ENCODE measurements around the gene MLST8.

Gene MLST8

DNA sequence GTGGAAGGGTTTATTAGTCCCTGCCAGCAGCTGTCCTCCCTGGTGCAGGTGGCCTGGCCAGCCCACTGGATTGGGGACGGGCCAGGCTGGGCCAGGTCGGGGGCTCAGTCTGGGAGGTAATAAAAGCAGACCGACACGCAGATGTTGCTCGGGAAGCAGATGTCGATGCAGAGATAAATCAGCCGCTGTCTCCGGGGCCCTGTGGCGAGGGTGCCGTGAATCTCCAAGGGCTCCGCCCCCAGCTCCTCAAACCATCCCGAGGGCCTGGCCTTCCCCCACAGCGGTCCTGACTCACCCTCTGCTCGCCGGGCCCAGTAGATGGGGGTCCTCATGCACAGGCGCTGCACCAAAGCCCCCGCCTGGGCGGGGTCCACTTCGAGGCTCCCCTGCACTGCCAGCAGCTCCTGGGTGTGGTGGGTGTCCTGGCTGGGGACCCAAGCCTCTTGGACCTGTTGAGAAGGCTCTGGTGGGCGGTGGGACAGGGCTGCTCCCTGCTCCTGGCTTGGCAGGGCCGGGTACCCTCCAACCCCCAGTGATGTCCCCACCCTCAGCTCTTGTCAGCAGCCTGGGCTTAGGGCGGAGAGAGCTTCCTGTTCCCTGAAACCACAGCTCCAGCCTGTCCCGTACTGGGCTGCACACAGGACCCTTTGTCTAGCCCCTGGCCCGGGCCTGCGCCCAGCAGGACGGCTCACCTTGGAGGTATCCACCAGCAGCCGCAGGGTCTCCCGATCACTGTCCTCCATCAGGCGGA, 4.2 kb downstream of the MLST8 start:
- no peak for DNase-seq

DNA sequence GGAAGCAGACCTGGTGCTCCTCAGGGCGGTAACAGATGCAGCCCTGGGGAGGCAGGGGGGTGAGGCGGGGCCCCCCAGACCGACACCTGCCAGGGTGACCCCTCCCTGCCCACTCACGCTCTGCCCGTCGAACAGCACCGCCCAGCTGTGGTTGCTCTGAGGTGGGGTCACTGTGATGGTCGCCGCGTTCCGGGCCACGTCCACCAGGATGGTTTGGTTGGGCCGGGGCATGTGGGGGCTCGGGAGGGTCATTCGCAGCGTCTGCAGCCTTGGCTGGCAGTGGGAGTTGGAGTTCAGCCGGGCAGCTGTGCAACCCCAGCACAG, 4.7 kb downstream of the MLST8 start:
- DNase-seq = no peak

DNA sequence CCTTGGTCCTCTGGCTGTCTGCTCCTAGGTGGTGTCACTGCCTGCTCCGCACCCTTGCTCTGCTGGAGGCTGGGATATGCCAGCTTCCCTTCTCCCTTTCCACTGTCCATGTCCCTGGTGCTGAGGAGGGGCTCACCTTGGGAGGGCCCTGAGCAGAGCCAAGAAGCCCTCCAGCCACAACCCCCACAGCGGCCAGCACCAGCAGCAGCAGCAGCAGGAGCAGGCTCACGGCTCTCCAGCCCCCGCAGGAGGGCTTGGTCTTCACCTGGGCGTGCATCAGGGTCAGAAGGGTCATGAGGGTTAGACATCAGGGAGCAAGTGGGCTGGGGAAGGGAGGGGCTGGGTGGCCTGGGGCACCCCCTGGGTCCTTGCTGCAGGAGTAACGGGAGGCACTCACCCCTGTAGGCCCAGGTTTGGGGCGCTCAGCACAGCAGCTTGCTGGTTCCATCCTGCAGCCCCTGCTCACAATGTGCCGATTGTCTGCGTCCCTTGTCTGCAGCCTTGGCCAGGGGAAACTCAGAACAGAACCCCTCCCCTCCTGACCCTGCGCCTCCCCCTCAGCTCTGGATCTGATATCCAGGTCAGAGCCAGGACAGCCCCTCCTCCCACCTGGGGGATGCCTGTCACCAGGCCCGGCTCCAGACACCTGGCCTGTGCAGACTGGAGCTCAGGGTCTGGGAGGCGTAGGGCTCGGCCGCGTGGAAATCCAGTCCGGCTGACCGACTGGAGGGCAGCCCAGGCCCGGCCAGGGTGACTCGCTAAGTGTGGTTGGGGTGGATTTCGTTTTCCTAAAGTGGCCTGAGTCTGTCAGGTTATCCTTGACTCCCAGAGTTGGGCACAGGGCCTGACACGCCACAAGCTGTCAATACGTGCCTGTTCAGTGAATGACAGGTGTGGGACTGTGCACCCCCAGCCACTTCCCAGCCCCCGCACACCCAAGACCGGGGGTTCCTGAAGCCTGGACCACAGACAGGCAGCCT, 5.4 kb downstream of the MLST8 start, which contains the start of gene BRICD5:
Gene BRICD5 (minus strand): TSS at position 478 of the 980 bp plus-strand sequence. CDS start 30 bp downstream, at position 448.
- DNase-seq = no peak

DNA sequence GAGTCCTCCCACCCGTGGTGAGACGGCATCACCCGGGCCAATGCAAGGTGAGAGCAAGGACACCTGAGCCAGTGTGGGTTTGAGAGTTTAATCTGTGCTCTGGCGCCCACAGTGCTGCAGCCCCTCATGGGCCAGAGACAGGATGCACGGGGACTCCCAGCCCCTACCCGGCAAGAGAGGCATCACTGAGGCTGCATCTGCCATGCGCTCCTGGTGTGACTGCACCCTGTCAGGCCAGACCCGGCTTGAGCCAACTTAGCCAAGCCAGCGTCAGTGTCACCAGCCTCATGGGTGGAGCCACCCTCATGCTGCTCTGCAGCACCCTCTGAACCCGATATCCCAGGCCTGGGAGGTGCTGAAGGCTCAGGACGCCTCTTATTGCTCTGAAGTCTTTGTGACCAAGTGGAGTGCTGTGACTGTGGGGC, 6.7 kb downstream of the MLST8 start:
- DNase-seq = no peak

DNA sequence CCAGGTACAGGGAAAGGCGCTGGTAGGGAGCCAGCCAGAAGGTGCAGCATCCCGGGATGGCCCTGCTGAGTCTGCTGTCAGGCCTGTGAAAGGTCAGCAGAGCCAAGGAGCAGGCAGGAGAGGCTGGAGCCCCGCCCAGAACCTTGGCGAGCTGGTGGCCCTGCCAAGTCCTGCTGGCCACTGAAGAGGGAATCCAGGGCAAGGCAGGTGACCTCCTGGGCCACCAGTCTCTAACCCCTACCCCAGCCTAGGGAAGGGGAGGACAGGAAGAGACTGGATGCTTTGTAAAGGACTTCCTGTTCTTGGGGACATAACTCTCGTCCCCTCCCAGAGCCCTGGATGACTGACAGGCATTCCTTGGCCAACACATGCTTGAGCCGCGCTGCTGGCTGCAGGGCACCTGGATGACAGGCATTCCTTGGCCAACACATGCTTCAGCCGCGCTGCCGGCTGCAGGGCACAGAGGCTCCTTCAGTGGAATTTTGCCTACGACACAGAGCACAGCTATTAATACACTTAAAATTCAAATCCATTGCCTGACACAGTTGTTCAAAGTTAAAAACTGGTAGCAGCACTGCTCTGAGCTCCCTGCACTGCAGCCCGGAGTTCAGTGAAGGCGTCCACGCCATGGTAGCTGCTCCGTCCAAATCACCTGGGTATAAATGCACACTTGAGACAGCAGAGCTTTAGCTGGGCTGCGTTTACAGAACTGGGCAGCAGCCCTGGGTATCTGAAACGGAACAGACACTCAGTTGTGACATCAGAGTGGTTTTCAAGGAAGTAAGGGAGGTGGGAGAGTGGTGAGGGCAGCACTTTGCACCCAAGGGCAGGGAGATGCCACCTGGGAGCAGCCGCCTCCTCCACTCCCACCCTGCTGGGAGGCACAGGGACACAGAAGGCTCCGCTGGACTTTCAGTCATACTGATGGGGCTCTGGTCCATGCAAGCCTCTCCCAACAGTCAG, 7.4 kb downstream of the MLST8 start:
- DNase-seq = peak; percentile 31

DNA sequence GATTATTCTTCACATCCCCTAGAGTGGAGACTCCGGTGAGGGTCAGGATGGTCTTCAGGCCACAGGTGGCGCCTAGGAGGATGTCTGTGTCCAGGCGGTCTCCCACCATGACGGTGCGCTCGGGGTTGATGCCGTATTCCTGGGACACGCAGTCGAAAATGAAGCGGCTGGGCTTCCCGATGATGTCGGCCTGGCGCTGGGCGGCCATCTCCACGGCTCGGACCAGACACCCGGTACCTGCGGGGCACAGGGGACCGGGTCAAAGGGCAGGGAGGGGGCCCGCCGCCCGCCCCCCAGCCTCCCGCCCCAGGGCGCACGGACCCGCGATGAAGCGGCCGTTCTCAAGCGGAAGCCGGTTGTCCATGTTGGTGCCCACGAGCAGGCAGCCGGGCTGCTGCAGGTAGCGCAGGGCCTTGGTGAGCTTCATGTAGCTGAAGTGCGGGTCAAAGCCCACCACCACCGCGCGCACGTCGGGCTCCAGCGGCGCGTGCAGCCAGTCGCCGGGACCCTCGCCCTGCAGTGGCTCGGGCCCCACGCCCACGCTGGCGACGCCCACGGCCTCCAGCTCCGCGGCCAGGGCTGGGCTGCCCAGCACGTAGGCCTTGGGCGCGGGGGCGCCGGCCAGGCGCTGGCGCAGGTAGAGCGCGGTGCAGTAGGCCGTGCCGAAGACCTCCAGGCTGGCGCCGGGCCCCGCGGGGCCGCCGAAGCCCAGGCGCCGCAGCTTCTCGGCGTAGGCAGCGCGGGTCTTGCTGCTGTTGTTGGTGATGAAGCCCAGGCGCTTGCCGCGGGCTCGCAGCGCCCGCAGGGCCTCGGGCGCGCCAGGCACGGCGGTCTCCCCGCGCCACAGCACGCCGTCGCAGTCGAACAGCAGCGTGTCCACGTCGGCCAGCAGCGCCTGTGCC, 8.8 kb downstream of the MLST8 start:
- no peak for DNase-seq

DNA sequence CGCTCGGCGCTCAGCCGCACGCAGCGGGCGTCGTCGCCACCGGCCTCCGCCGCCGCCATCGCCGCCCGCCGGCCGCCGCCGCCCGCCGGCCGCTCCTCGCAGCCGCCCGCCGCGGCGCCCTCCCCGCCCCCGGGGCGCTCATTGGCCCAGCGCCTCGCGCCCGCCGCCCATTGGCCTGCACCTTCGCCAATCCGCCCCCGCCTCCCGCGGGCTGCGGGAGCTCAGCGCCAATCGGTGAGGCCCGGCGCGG, 9.4 kb downstream of the MLST8 start, which contains the start of gene PGP:
Gene PGP (minus strand): TSS at position 122 of the 250 bp plus-strand sequence. CDS start 63 bp downstream, at position 59.
- DNase-seq = no peak

DNA sequence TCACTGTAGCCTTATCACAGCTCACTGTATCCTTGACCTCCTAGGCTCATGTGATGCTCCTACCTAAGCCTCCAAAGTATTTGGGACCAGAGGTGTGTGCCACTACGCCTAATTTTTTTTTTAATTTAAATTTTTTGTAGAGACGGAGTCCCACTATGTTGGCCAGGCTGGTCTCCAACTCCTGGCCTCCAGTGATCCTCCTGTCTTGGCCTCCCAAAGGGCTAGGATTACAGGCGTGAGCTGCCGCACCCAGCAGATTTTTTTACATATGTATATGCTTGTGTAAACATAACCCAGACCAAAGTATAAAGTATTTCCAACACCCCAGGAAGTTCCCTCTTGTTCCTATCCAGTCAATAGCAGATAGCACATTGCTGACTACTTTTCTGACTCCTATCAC, 11.1 kb downstream of the MLST8 start:
- no peak for DNase-seq

DNA sequence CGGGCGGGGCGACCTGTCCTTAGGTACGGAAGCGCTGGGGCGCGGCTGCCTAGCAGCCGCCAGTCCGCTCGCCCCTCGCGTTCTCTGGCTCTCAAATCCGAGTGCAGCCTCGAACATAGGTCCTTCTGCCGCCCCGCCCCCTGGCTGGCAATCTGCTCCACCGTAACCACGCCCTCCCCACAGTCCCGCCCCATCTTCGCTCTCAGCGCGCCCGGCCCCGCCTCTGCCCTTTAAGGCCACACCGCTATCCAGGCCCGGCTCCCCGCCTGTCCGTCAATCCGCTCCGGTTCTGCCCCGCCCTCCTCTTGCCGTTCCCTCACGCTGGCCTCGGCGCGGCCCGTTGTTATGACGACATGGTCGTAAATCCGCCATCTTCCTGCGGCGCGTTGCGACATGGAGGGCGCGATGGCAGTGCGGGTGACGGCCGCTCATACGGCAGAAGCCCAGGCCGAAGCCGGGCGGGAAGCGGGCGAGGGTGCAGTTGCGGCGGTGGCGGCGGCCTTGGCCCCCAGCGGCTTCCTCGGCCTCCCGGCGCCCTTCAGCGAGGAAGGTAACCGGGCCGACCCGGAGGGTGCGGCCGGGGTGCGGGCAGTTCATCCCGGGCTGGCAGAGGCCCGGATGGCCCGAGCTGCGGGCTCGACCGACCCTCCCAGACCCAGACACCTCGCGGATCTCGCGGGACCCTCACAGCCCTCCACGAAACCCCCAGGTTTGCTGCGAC, 18.1 kb downstream of the MLST8 start, which contains the start of gene E4F1:
Gene E4F1 (plus strand): TSS at position 371 of the 721 bp plus-strand sequence. CDS start 23 bp downstream, at position 394.
- peak; percentile 100 for DNase-seq

DNA sequence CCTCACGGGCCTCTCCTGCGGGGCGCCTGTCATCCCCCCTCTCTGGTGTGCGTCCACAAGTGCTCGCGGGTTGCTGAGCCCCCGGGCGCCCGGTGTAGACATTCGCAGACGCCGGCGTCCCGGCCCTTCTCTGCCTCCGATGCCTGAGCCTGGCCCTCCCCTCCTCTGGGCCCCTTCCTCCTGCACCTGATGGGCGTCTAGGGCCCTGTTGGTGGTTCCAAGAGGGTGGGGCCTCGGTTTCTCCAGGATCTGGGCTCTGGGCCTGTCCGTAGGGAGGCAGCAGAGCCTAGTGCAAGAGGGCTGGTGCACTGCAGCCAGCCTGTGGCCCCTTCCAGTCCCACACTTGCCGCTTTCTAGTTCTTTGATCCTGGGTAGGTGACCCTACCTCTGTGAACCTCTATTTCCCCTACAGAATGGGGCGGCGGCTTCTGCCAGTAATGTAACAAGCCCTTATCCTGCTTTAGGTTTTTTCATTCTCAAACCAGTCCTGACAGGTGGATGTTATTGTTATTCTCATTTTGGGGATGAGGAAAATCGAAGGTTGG, 18.8 kb downstream of the MLST8 start:
- DNase-seq = peak; percentile 53

DNA sequence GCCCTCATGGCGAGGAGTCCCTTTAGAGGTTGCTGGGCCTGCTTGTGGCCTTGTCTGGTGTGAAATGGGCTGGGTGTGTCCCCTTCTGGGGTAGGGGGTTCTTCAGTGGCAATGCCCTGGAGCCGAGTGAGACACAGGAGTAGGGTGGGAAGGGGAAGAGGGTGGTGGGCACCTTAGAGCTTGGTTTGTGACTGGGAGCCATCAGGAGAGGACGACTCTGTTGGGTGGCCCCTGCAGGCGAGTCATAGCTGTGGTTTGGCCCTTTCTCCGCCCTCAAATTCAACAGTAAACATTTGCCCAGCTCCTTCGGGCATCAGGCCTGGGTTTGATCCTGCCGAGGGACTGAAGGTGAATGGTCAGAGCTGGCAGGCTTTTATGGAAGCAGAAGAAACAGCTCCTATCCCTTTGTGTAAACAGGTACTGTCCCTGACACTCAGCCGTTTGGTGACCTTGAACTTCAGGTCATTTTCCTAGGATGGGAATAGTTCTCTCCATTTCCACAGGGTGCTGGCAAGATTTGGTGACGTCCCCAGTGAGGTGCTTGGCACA, 21.1 kb downstream of the MLST8 start:
- DNase-seq = no peak

DNA sequence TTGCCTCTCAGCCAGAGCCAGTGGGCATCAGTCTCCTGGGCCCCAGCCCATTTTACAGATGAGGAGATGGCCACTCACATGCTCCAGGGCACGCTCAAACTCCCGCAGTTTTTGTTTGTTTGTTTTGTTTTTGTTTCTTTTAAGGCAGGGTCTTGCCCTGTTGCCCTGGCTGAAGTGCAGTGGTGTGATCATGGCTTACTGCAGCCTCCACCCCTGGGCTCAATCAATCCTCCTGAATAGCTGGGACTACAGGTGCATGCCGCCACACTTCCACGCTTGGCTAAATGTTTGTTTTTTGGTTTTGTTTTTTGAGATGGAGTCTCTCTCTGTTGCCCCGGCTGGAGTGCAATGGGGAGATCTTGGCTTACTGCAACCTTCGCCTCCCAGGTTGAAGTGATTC, 21.7 kb downstream of the MLST8 start:
- DNase-seq = no peak

DNA sequence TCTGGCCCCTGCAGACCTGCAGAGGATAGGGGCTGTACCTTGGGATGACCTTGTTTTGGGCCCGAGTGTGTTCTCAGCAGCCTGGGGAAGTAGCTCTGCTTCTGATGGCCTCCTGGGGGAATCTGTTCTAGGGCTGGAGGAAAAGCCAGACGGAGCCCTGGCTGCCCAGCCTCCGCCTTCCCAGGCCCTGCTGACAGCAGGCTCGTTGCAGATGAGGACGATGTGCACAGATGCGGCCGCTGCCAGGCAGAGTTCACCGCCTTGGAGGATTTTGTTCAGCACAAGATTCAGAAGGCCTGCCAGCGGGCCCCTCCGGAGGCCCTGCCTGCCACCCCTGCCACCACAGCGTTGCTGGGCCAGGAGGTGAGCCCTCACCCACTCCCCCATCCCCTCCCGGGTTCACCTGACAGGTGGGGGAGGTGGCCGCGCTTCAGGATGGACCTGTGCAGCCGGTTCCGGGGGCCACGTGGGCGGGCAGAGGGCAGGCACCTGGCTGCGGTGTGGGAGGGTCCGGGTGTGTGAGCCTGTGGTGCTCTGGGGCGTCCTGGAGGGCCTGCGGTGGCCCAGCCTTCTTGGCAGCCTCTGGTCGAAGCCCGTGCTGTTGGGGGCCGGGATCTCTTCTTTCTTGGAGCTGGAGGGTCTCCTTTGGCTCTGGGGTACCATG, 23.0 kb downstream of the MLST8 start:
- DNase-seq = no peak

DNA sequence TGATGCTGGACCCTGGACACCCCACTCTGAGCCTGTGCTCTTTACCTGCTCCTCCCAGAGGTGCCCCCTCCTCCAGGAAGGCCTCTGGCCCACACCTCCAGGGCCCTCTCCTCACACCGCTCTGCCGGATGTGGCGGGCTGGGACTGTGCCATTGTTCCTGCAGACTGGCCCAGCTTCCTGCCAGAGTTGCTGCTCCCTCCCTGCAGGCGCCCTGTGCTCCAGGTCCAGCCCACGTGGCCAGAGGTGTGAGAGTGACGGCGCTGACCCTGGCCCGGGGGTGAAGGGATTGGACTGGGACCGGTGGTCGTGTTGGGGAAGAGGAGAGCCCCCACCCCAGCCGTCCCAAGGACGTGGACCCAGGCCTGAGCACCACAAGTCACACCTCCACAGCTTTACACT, 23.8 kb downstream of the MLST8 start:
- DNase-seq = no peak

DNA sequence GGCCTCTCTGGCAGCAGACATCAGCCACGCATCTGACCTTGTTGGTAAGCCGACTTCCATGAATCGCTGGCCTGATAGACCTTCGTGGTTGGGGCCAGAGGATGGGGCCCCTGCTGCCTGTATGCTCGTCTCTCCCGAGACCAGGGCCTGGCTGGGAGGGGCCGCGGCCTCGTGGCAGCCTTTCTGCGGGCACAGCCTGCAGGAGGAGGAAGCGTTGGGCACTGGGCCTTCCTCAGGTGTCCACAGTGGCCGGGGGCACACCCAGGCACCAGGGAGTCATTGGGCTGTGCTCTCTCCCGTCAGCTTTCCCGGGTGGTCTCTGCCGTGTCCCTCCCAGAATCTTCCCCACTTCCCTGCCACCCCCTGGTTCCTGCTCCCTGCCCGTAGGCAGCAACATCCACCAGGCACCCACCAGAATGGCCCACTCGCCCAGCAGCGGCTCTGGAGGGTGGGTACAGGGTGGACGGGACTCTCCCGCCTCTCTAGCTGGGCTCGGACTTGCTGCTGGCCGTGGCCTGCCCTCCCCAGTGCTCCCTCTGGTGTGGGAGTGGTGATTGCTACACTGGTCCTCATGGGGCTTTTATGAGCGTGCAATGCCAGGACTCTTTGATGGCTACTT, 24.5 kb downstream of the MLST8 start:
- DNase-seq = no peak

DNA sequence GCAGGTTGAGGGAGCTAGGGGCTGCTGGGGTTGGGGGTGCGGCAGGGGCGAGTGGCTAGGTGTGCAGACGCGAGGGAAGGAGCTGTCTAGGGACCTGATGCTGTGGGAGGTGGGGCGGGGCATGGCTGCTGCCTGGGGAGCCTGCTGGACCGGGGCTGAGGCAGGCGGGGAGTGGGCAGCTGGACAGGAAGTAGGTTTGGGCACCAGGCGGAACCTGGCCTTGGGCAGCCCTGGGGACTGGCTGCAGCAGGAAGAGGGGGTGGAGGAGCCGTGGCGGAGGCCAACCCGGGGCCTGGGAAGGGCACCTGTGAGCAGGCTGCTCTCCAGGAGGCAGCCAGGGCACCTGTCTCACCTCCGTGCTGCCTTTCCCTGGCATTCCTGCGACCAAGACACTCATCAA, 25.1 kb downstream of the MLST8 start:
- no peak for DNase-seq

DNA sequence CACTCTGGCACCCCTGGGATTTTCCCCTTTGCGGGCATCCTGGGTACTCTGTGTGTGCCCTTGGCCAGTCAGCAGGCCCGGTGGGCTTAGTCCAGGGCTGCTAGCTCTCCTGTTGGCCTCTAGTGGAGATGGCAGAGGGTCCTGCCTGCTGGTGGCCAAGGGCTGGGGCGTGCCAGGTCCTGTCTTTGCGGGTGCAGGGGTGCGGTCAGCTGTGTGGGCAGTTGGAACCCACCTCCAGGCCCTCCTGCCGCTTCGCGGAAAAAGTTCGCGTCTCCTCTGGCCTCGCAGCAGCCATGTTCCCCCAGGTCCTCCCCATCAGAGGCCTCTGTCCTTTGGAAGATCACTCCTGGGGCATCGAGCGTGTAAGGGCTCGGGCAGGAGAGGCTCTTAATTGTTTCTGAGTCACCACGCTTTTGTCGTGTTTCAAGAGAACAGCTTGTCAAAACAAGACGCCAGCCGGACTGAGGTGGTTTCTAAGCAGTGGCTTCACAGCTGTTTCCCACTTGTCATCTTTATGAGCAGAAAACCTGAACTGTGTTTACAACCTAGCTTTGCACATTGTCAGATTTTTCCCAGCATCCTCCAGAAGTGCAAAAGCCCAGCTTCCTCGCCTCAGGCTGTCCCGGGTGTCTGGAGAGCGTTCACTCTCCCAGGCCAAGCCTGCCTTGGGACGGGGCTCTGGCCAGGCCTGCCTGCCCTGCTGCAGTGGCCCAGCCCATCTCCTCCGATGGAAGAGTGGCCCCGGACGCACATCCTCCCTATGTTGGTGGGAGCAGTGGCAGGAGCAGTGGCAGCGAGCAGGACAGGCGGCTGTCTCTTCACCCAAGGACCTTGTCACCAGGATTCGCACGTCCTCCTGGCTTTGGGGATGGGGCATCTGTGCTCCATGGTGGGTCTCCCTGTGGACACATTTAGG, 26.0 kb downstream of the MLST8 start:
- DNase-seq = no peak
